ENCODE measurements around the gene MXI1. TPM values are rescaled to one million over a fixed set of nuclear protein-coding genes. Genes with fewer than 3 reads are reported as not detected.

Gene MXI1
- total RNA-seq, 1 experiment from 2014 or later = 11.0 TPM

- Mint-ChIP-seq H3K4me1 (ENCODE audit: low read depth, unreplicated experiment) (peaks cover 34% of the 10 kb centered on the region), H3K4me3 (ENCODE audit: unreplicated experiment) (peak overlapping the region; percentile 81), H3K9me3 (ENCODE audit: unreplicated experiment) (no peaks in the 10 kb centered on the region), H3K27me3 (ENCODE audit: insufficient read depth, unreplicated experiment) (no peaks in the 10 kb centered on the region), H3K27ac (ENCODE audit: unreplicated experiment) (peak overlapping the region; percentile 26), H3K36me3 (ENCODE audit: insufficient read depth, unreplicated experiment) (peaks cover 17% of the 10 kb centered on the region)
- DNase-seq = peak in 1 of 2 experiments; percentile 39
- intact Hi-C loops (cut with micrococcal nuclease; ENCODE audit: unreplicated experiment) = loop anchor here (1.0 to 5.0 kb wide), 4 partner anchors 14 to 359 kb away; partner anchors contain the start of gene SMC3
- H3K27me3 ChIP-seq (replicated peaks; ENCODE audit: control insufficient read depth, insufficient read depth, low read length) = no peaks in the 10 kb centered on the region
- no TSS peak for BruUV-seq (replicated peaks)
- POLR2A ChIA-PET = interaction anchor here (0.5 to 1.0 kb wide), 5 partner anchors 13 to 342 kb away, joined by 3 to 9 read pairs (median 3); no protein-coding TSS in a partner anchor
- peak overlapping the region; percentile 79 for H3K4me3 ChIP-seq (ENCODE audit: low read depth, low read length)
- H3K9me3 ChIP-seq = no peaks in the 10 kb centered on the region
- CTCF ChIA-PET = interaction anchor here (0.6 to 1.7 kb wide), 6 partner anchors 8 to 70 kb away, joined by 3 to 14 read pairs (median 4); no protein-coding TSS in a partner anchor
- H3K4me1 ChIP-seq = peaks cover 20% of the 10 kb centered on the region
- TF ChIP-seq, protein P1, sequence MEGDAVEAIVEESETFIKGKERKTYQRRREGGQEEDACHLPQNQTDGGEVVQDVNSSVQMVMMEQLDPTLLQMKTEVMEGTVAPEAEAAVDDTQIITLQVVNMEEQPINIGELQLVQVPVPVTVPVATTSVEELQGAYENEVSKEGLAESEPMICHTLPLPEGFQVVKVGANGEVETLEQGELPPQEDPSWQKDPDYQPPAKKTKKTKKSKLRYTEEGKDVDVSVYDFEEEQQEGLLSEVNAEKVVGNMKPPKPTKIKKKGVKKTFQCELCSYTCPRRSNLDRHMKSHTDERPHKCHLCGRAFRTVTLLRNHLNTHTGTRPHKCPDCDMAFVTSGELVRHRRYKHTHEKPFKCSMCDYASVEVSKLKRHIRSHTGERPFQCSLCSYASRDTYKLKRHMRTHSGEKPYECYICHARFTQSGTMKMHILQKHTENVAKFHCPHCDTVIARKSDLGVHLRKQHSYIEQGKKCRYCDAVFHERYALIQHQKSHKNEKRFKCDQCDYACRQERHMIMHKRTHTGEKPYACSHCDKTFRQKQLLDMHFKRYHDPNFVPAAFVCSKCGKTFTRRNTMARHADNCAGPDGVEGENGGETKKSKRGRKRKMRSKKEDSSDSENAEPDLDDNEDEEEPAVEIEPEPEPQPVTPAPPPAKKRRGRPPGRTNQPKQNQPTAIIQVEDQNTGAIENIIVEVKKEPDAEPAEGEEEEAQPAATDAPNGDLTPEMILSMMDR (IDR thresholded peaks at IDR 0.05; ENCODE audit: insufficient read depth in 1 of 2, low read depth in 1 of 2, low read length in 1 of 2, severe bottlenecking in 1 of 2, unreplicated experiment in 1 of 2) = no peak
- H3K36me3 ChIP-seq (ENCODE audit: control insufficient read depth, insufficient read depth, low read length) = no peaks in the 10 kb centered on the region
These were observed 604 bp downstream of the MXI1 start for GRCh38 chr10:110207805-110208613.

DNA sequence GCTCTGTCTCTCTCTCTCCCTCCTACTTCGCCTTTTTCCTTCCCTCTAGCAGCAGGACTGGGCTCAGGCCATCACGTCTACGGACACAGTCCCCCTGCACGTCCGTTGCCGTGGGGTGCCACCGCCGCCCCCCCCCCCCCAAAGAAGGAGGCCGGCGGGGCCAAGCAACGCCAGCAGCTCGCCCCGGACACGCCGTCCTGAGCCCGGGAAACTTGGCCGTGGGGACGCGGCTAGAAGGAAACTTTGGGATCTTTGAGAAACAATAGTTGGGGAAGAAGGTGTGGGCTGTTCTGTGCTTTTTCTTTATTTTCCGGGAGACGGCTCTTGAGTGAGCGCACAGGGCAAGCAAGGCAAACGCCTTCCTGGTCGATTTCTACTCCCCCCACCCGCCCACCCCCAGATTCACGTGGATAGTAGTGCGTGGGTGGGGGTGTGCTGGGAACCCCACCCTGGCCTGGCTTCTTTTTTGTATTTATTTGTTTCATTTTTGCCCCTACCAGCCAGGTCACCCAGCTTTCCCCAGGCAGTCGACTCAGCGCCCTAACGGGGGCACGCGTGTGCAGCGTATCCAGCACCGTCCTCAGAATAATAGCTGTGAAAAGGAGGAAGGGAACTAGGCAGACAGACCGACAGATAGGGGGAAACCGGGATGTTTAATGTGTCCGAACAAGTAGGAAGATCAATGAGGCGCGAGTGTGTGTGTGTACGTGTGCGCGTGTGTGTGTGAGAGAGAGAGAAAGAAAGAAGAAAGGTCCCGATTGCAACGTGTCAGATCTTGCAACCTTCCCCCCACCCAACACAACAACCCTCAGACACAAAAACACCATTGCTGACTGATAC is 1.4 kb downstream of the MXI1 start:
- POLR2A ChIA-PET = interaction anchor here (0.5 to 1.0 kb wide), 2 partner anchors 12 to 96 kb away, joined by 3 read pairs; no protein-coding TSS in a partner anchor
- Mint-ChIP-seq H3K4me3 (ENCODE audit: unreplicated experiment) (peak overlapping the region; percentile 81), H3K27ac (ENCODE audit: unreplicated experiment) (no peak overlapping the region), H3K4me1 (ENCODE audit: low read depth, unreplicated experiment) (peaks cover 29% of the 10 kb centered on the region), H3K27me3 (ENCODE audit: insufficient read depth, unreplicated experiment) (no peaks in the 10 kb centered on the region), H3K9me3 (ENCODE audit: unreplicated experiment) (no peaks in the 10 kb centered on the region), H3K36me3 (ENCODE audit: insufficient read depth, unreplicated experiment) (peaks cover 17% of the 10 kb centered on the region)
- H3K4me1 ChIP-seq = peaks cover 12% of the 10 kb centered on the region
- H3K9me3 ChIP-seq = no peaks in the 10 kb centered on the region
- CTCF ChIA-PET = interaction anchor here (0.6 to 1.7 kb wide), 8 partner anchors 11 to 71 kb away, joined by 3 to 14 read pairs (median 4); no protein-coding TSS in a partner anchor
- H3K36me3 ChIP-seq (ENCODE audit: control insufficient read depth, insufficient read depth, low read length) = no peaks in the 10 kb centered on the region
- TF ChIP-seq, protein P1 (IDR thresholded peaks at IDR 0.05; ENCODE audit: insufficient read depth in 1 of 2, low read depth in 1 of 2, low read length in 1 of 2, severe bottlenecking in 1 of 2, unreplicated experiment in 1 of 2) = peak in 1 of 2 experiments; percentile 11
- DNase-seq = peak in 1 of 2 experiments; percentile 32
- no TSS peak for BruUV-seq (replicated peaks)
- H3K27me3 ChIP-seq (replicated peaks; ENCODE audit: control insufficient read depth, insufficient read depth, low read length) = no peaks in the 10 kb centered on the region
- intact Hi-C loops (cut with micrococcal nuclease; ENCODE audit: unreplicated experiment) = loop anchor here (5.0 kb wide), 1 partner anchor 358 kb away; the partner anchor contains the start of gene SMC3
- H3K4me3 ChIP-seq (ENCODE audit: low read depth, low read length) = peak overlapping the region; percentile 79

Measured in Caco-2 (cell line).